H1 (cell line): ENCODE data around the gene RAB5A. TPM values are rescaled to one million over a fixed set of nuclear protein-coding genes. Genes with fewer than 3 reads are reported as not detected.

Source experiments
- BRCA1 ChIP-seq: IDR thresholded peaks from 2 replicates; pipeline ENCODE4 v1.6.1; 2012; ENCODE audit warnings: low read depth, low read length, improper control_type of control experiment
- CBX8 ChIP-seq: fragments of 300-800, 300-1000 bp; sonication (generic); IDR thresholded peaks from 2 replicates; pipeline ENCODE4 v1.7.1; 2016; ENCODE audit warnings: low read depth, low read length, borderline replicate concordance
- EZH2 ChIP-seq: fragments of 200-600 bp; sonication (generic); IDR thresholded peaks from 2 replicates; pipeline ENCODE4 v1.7.1; 2012; ENCODE audit warnings: low read depth, mild to moderate bottlenecking, moderate library complexity, low read length, inconsistent platforms; ENCODE audit not compliant: severe bottlenecking
- FOSL1 ChIP-seq: IDR thresholded peaks from 2 replicates; pipeline ENCODE4 v1.6.1; 2011; ENCODE audit warnings: mild to moderate bottlenecking, low read depth, low read length, moderate library complexity; ENCODE audit not compliant: insufficient read depth
- JUND ChIP-seq: IDR thresholded peaks from 2 replicates; pipeline ENCODE4 v1.6.1; 2011; ENCODE audit warnings: mild to moderate bottlenecking, improper control_type of control experiment, low read length
- KDM1A ChIP-seq: fragments of 200-600, 300-600 bp; sonication (generic); IDR thresholded peaks from 2 replicates; pipeline ENCODE4 v1.7.1; 2016; ENCODE audit warnings: mild to moderate bottlenecking, low read length, borderline replicate concordance
- NRF1 ChIP-seq: IDR thresholded peaks from 2 replicates; pipeline ENCODE4 v1.6.1; 2011; ENCODE audit warnings: mild to moderate bottlenecking, low read depth, low read length, improper control_type of control experiment
- POU5F1 ChIP-seq: IDR thresholded peaks from 2 replicates; pipeline ENCODE4 v1.6.1; 2011; ENCODE audit warnings: low read depth, mild to moderate bottlenecking, low read length, moderate library complexity
- SRF ChIP-seq: IDR thresholded peaks from 2 replicates; pipeline ENCODE4 v1.6.1; 2011; ENCODE audit warnings: mild to moderate bottlenecking, low read depth, low read length, moderate library complexity
- SUZ12 ChIP-seq: fragments of 200-600 bp; sonication (generic); IDR thresholded peaks from 2 replicates; pipeline ENCODE4 v1.6.1; 2012; ENCODE audit warnings: mild to moderate bottlenecking, inconsistent platforms, low read length, moderate library complexity, mixed read lengths
- TAF7 ChIP-seq: optimal IDR thresholded peaks from 2 replicates; pipeline ENCODE3; 2011; ENCODE audit warnings: low read depth, mild to moderate bottlenecking, inconsistent platforms, low read length, moderate library complexity, borderline replicate concordance
- polyA plus RNA-seq, 7 experiments: library from polyadenylated mRNA; depleted of rRNA in 3 of 7; stranded (reverse) in 5 of 7; unstranded in 2 of 7; fragments of >200 nt in 5 of 7; fragments of 200-250 nt in 2 of 7; gene quantifications; 1 replicate in 5 of 7; 2 replicates in 1 of 7; 4 replicates in 1 of 7; pipeline versions ENCODE4 v1.2.1 to v1.2.3, GENCODE V29; 2011 to 2013; ENCODE audit warnings: missing spikeins in 2 of 7, mixed read lengths in 2 of 7
- total RNA-seq: library from RNA; stranded (reverse); fragmentation: NEBNext Ultra II Directional; extraction: Animal tissue kit (Norgen Biotek cat#: 25700); gene quantifications from 2 replicates; pipeline ENCODE4 v1.2.1, GENCODE V29; 2021

Gene RAB5A
- total and polyA plus RNA-seq, 2 of the 8 experiments (the other 6 are each of a cell fraction or from before 2014, with no cell fraction given) = 22.4 to 77.7 TPM

- TF ChIP-seq TAF7 (peak; percentile 80), POU5F1 (no peak), BRCA1 (no peak), JUND (peak; percentile 62; the same call in 1 of the 2 replicates), NRF1 (no peak), FOSL1 (no peak), KDM1A (no peak), SUZ12 (no peak), EZH2 (no peak), CBX8 (no peak), SRF (no peak)
These were observed 790 bp downstream of the RAB5A start (continued) for GRCh38 chr3:19947549-19948225.
